B cell (primary cell): ENCODE data around the gene PDHX.

Experiments used
- EZH2 ChIP-seq: IDR thresholded peaks from 2 replicates; pipeline ENCODE4 v1.6.1; 2012; ENCODE audit warnings: borderline replicate concordance, low read depth, mild to moderate bottlenecking, moderate library complexity, low read length; ENCODE audit not compliant: insufficient read depth, poor library complexity, severe bottlenecking
- TF ChIP-seq, protein P1 (sequence below): fragments of 200-600 bp; IDR thresholded peaks from one replicate; pipeline ENCODE4 v1.8.0; 2022; ENCODE audit warnings: antibody characterized with exemption, mild to moderate bottlenecking

DNA sequence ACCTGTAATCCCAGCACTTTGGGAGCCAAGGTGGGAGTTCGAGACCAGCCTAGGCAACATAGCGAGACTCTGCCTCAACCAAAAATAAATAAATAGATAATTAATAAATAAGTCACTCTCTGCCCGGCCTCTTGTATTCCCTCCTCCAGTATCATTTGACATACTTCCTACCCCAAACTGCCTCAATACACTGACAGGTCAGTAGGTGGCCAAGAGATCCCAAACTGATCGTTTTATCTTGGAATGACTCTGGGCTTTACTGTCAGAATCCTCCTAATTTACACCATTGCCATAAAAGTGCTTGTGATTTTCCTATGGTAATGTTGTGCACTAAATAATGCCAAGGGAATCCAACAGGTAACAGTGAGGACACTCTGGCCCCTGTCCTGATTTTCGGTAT is 94.2 kb downstream of the PDHX start:
- TF ChIP-seq, protein P1, sequence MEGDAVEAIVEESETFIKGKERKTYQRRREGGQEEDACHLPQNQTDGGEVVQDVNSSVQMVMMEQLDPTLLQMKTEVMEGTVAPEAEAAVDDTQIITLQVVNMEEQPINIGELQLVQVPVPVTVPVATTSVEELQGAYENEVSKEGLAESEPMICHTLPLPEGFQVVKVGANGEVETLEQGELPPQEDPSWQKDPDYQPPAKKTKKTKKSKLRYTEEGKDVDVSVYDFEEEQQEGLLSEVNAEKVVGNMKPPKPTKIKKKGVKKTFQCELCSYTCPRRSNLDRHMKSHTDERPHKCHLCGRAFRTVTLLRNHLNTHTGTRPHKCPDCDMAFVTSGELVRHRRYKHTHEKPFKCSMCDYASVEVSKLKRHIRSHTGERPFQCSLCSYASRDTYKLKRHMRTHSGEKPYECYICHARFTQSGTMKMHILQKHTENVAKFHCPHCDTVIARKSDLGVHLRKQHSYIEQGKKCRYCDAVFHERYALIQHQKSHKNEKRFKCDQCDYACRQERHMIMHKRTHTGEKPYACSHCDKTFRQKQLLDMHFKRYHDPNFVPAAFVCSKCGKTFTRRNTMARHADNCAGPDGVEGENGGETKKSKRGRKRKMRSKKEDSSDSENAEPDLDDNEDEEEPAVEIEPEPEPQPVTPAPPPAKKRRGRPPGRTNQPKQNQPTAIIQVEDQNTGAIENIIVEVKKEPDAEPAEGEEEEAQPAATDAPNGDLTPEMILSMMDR = no peak
- no peak for TF ChIP-seq EZH2
